Transverse colon (tissue), 4 donors: ENCODE measurements around the gene C1orf35. TPM values are rescaled to one million over a fixed set of nuclear protein-coding genes. Genes with fewer than 3 reads are reported as not detected.

Source experiments
- DNase-seq: peaks from one replicate; pipeline ENCODE4 v3.0.0-alpha.2; 2019
- H3K27ac ChIP-seq, 4 donors: fragments of 200-600 bp; sonication (generic); 2 replicates each; pipeline ENCODE4 v1.5.1; 2016 to 2018; ENCODE audit warnings: inconsistent platforms in 4 of 4
- H3K27me3 ChIP-seq: fragments of 200-600 bp; sonication (generic); 2 replicates; pipeline ENCODE4 v1.5.1; 2017; ENCODE audit warnings: inconsistent platforms
- H3K36me3 ChIP-seq, 4 donors: fragments of 200-600 bp; sonication (generic); 2 replicates each; pipeline ENCODE4 v1.5.1; 2017 to 2019; ENCODE audit warnings: inconsistent platforms in 4 of 4
- H3K4me1 ChIP-seq, 4 donors: fragments of 200-600 bp; sonication (generic); 2 replicates each; pipeline ENCODE4 v1.5.1; 2017 to 2020; ENCODE audit warnings: inconsistent platforms in 4 of 4
- H3K4me3 ChIP-seq, 4 donors: fragments of 200-600 bp; sonication (generic); 1 replicate in 1 of 4; 2 replicates in 3 of 4; pipeline versions ENCODE4 v1.5.1 to v1.6.1; 2017 to 2019; ENCODE audit warnings: inconsistent platforms in 4 of 4
- H3K9me3 ChIP-seq, 2 donors: fragments of 200-600 bp; sonication (generic); 2 replicates each; pipeline ENCODE4 v1.5.1; 2017 to 2019; ENCODE audit warnings: inconsistent platforms in 2 of 2
- CTCF ChIP-seq, 5 experiments: fragments of 200-600 bp in 3 of 5; fragments of 450-650 bp in 2 of 5; sonication (generic) in 3 of 5; IDR thresholded peaks; 1 replicate in 2 of 5; 2 replicates in 3 of 5; pipeline ENCODE4 v1.5.1; 2016 to 2017; ENCODE audit warnings: antibody characterized with exemption in 5 of 5, inconsistent platforms in 3 of 5, mild to moderate bottlenecking in 2 of 5, moderate library complexity in 1 of 5
- EP300 ChIP-seq: sonication (generic); formaldehyde crosslinking; IDR thresholded peaks from one replicate; pipeline ENCODE4 v1.6.1; 2017; ENCODE audit warnings: antibody characterized with exemption, low read depth
- POLR2A ChIP-seq: fragments of 450-650 bp; IDR thresholded peaks from one replicate; pipeline ENCODE4 v1.6.1; 2016; ENCODE audit warnings: antibody characterized with exemption, mild to moderate bottlenecking, moderate library complexity
- POLR2AphosphoS5 ChIP-seq, 3 donors: sonication (generic); formaldehyde crosslinking; IDR thresholded peaks; one replicate each; pipeline ENCODE4 v1.6.1; 2016; ENCODE audit warnings: antibody characterized with exemption in 3 of 3
- WGBS, 2 donors: methylation state at CpG; one replicate each; pipeline ENCODE4 v1.1.5; 2018; ENCODE audit warnings: low coverage in 1 of 2; 5-methylcytosine and 5-hydroxymethylcytosine counted together
- in situ Hi-C, 4 donors: fragments of 200-750 bp; cut with MboI; loops; one replicate each; pipeline versions ENCODE4 v1.15.0 to v1.15.1; 2017; ENCODE audit warnings: low sequenced_read_pairs in 3 of 4, low pct_ligation_motif_present in 1 of 4, low pct_unique_long_range_greater_than_20kb in 1 of 4
- intact Hi-C: fragments of 100-400 bp; cut with DNase I; formaldehyde crosslinking; loops from one replicate; pipeline ENCODE4 v1.15.1; 2023; ENCODE audit warnings: low total_unique reads
- total RNA-seq, 4 donors: library from RNA; depleted of rRNA; stranded (reverse); fragments of >200 nt; gene quantifications; one replicate each; pipeline ENCODE4 v1.1.0, GENCODE V29; 2016

Gene C1orf35
- total RNA-seq, 4 donors from 2014 or later: 11.6 to 17.1 (median 15.7) TPM

- TF ChIP-seq EP300: no peak
- TF ChIP-seq POLR2AphosphoS5 (IDR thresholded peaks at IDR 0.05): no peak
- no peak for TF ChIP-seq CTCF (IDR thresholded peaks at IDR 0.05)
- TF ChIP-seq POLR2A: no peak
- 57 to 83% methylated on average over 1 to 10 of the region's 10 CpGs for WGBS, 2 donors
- in situ Hi-C loops: no loop called here
- H3K36me3 ChIP-seq: no peaks in the 10 kb centered on the region
- no peaks in the 10 kb centered on the region for H3K9me3 ChIP-seq
- DNase-seq: no peak
- H3K4me3 ChIP-seq: no peak overlapping the region
- H3K27me3 ChIP-seq: peaks cover 56% of the 10 kb centered on the region
- H3K4me1 ChIP-seq: no peaks in the 10 kb centered on the region
- H3K27ac ChIP-seq: no peak overlapping the region
- intact Hi-C loops: no loop called here
Observed at GRCh38 chr1:228066891-228067654, 36.1 kb downstream of the C1orf35 start.

GRCh38 chr1:228066416-228066815 is 36.7 kb downstream of the C1orf35 start:
- TF ChIP-seq POLR2AphosphoS5 (IDR thresholded peaks at IDR 0.05): no peak
- TF ChIP-seq POLR2A: no peak
- no peak for TF ChIP-seq CTCF (IDR thresholded peaks at IDR 0.05)
- TF ChIP-seq EP300: no peak
- H3K9me3 ChIP-seq: no peaks in the 10 kb centered on the region
- DNase-seq: no peak
- WGBS, 2 donors: 57 to 70% methylated on average over 2 to 3 of the region's 4 CpGs
- H3K27me3 ChIP-seq: peaks cover 62% of the 10 kb centered on the region
- no peaks in the 10 kb centered on the region for H3K36me3 ChIP-seq
- in situ Hi-C loops (no loop called here), intact Hi-C loops (no loop called here)
- no peak overlapping the region for H3K4me3 ChIP-seq
- H3K27ac ChIP-seq: no peak overlapping the region
- H3K4me1 ChIP-seq: no peaks in the 10 kb centered on the region

- TF ChIP-seq CTCF (IDR thresholded peaks at IDR 0.05) (no peak), EP300 (no peak), POLR2A (no peak), POLR2AphosphoS5 (IDR thresholded peaks at IDR 0.05) (no peak)
- in situ Hi-C loops (no loop called here), intact Hi-C loops (no loop called here)
- H3K36me3 ChIP-seq: no peaks in the 10 kb centered on the region
- H3K4me1 ChIP-seq: peaks cover 0 to 2% (median 2%) of the 10 kb centered on the region in 4 donors
- WGBS, 2 donors: 79 to 84% methylated on average over 5 to 14 of the region's 15 CpGs
- no peak overlapping the region for H3K27ac ChIP-seq
- no peak for DNase-seq
- peaks cover 69% of the 10 kb centered on the region for H3K27me3 ChIP-seq
- H3K9me3 ChIP-seq: no peaks in the 10 kb centered on the region
- no peak overlapping the region for H3K4me3 ChIP-seq
Observed at GRCh38 chr1:228065543-228066347, 37.4 kb downstream of the C1orf35 start.

- H3K9me3 ChIP-seq: no peaks in the 10 kb centered on the region
- H3K27me3 ChIP-seq: peaks cover 77% of the 10 kb centered on the region
- no peak for TF ChIP-seq POLR2AphosphoS5 (IDR thresholded peaks at IDR 0.05)
- in situ Hi-C loops (no loop called here), intact Hi-C loops (no loop called here)
- no peaks in the 10 kb centered on the region for H3K36me3 ChIP-seq
- no peak overlapping the region for H3K27ac ChIP-seq
- DNase-seq: no peak
- H3K4me3 ChIP-seq: no peak overlapping the region
- peaks cover 0 to 10% (median 10%) of the 10 kb centered on the region in 4 donors for H3K4me1 ChIP-seq
- WGBS, 2 donors: 75% methylated on average over 15 of the region's 15 CpGs; no CpG with 5 or more reads in 1 of the 2 donors
Observed at GRCh38 chr1:228064741-228065542, 38.2 kb downstream of the C1orf35 start.
